Measurements from ENCODE around the gene ZNF438.

GRCh38 chr10:31034098-31034909 lies 2.6 kb upstream of the ZNF438 start:
- TF ChIP-seq REST (IDR thresholded peaks at IDR 0.05; ENCODE audit: insufficient read depth in 1 of 2, low read depth in 2 of 2, low read length in 2 of 2) = no peak
- no peak for TF ChIP-seq POLR2AphosphoS5 (IDR thresholded peaks at IDR 0.05; ENCODE audit: low read depth, low read length)
- TF ChIP-seq TAF1 (IDR thresholded peaks at IDR 0.05; ENCODE audit: borderline replicate concordance, insufficient read depth, low read length) = no peak
- no peak for TF ChIP-seq SIN3A (IDR thresholded peaks at IDR 0.05; ENCODE audit: borderline replicate concordance, insufficient read depth, low read length)
